ENCODE results near the gene AOPEP. TPM values are rescaled to one million over a fixed set of nuclear protein-coding genes. Genes with fewer than 3 reads are reported as not detected.

Gene AOPEP
- total and polyA plus RNA-seq, 2 donors (not counting 3 experiments of a cell fraction or from before 2014, with no cell fraction given), result 20.2 to 41.6 TPM

GRCh38 chr9:94758031-94758430 lies 31.5 kb downstream of the AOPEP start:
- no peak overlapping the region for H3K27ac ChIP-seq (ENCODE audit: insufficient read depth, low read depth, low read length)
- no TSS peak for BruUV-seq (replicated peaks)
- H3K4me3 ChIP-seq (replicated peaks in 1 of 3; ENCODE audit: insufficient read depth in 1 of 3, low read depth in 1 of 3, low read length in 3 of 3), result no peak overlapping the region
- H3K9me1 ChIP-seq (replicated peaks; ENCODE audit: control insufficient read depth, extremely low read depth, insufficient read depth, low read length), result no peaks in the 10 kb centered on the region
- CTCF ChIA-PET, result interaction anchor here (0.7 kb wide), 1 partner anchor 370 kb away, joined by 3 read pairs; no protein-coding TSS in a partner anchor
- POLR2A ChIA-PET, result no interaction called here
- no peak overlapping the region for H3K4me2 ChIP-seq (ENCODE audit: insufficient read depth, low read length)
- no peaks in the 10 kb centered on the region for H3K9me3 ChIP-seq (replicated peaks; ENCODE audit: control insufficient read depth, insufficient read depth, low read length)
- intact Hi-C loops (cut with micrococcal nuclease) (no loop called here), dilution Hi-C loops (cut with MboI; ENCODE audit: extremely low pct_ligation_motif_present, low sequenced_read_pairs) (no loop called here)
- H3K4me1 ChIP-seq (ENCODE audit: control insufficient read depth, extremely low read depth, insufficient read depth, low read length), result peaks cover 5% of the 10 kb centered on the region
- H3K36me3 ChIP-seq (ENCODE audit: control insufficient read depth in 2 of 2, extremely low read depth in 1 of 2, insufficient read depth in 2 of 2, low read length in 2 of 2), result no peaks in the 10 kb centered on the region
- DNase-seq (ENCODE audit: low read depth, low spot score) (no peak), FAIRE-seq (no peak)
- H2AFZ ChIP-seq (ENCODE audit: low read depth, low read length), result no peak overlapping the region
- TF ChIP-seq POLR2A (IDR thresholded peaks at IDR 0.05; ENCODE audit: low read depth, low read length) (no peak), POLR2AphosphoS5 (IDR thresholded peaks at IDR 0.05; ENCODE audit: insufficient read depth, low read depth, low read length) (no peak), FOS (IDR thresholded peaks at IDR 0.05; ENCODE audit: borderline replicate concordance, insufficient read depth, low read length) (no peak), GATA2 (IDR thresholded peaks at IDR 0.05; ENCODE audit: insufficient read depth, insufficient read length, low read depth, low read length) (no peak), MYC (IDR thresholded peaks at IDR 0.05; ENCODE audit: low read depth, low read length) (no peak), MAX (IDR thresholded peaks at IDR 0.05; ENCODE audit: insufficient read depth, insufficient read length) (no peak), EZH2 (IDR thresholded peaks at IDR 0.05; ENCODE audit: borderline replicate concordance, low read depth, low read length, severe bottlenecking) (no peak), CTCF (IDR thresholded peaks at IDR 0.05; ENCODE audit: extremely low read depth in 1 of 2, insufficient read depth in 1 of 2, low read depth in 1 of 2, low read length in 2 of 2) (no peak), JUN (IDR thresholded peaks at IDR 0.05; ENCODE audit: borderline replicate concordance, insufficient read depth, insufficient read length, low read depth) (no peak)
- no peaks in the 10 kb centered on the region for H3K27me3 ChIP-seq (ENCODE audit: control insufficient read depth in 2 of 2, insufficient read depth in 2 of 2, low read length in 2 of 2)
- H3K9ac ChIP-seq (replicated peaks; ENCODE audit: extremely low read depth, insufficient read depth, low read length), result no peak overlapping the region
- no peaks in the 10 kb centered on the region for H3K79me2 ChIP-seq (ENCODE audit: control insufficient read depth, insufficient read depth, low read length)
- H4K20me1 ChIP-seq (replicated peaks; ENCODE audit: control insufficient read depth, extremely low read depth, insufficient read depth, low read length), result no peaks in the 10 kb centered on the region

Data from endothelial cell of umbilical vein (primary cell).